Aorta (tissue), 5 donors: ENCODE results near the gene EXD3. TPM values are rescaled to one million over a fixed set of nuclear protein-coding genes. Genes with fewer than 3 reads are reported as not detected.

Source experiments
- ATAC-seq: fragments of 200-7000 bp; cut with Tn5 transposase; one replicate; pipeline ENCODE4 v1.9.1; 2022; ENCODE audit warnings: moderate library complexity; ENCODE audit not compliant: low FRiP score
- DNase-seq, 2 donors: peaks; one replicate each; pipeline ENCODE4 v3.0.0-alpha.2; 2020
- H3K27ac ChIP-seq, 2 donors: one replicate each; pipeline ENCODE4 v1.5.1; 2013; ENCODE audit warnings: low read length in 2 of 2, mild to moderate bottlenecking in 2 of 2, moderate library complexity in 2 of 2, control low read depth in 1 of 2, inconsistent platforms in 1 of 2, low read depth in 1 of 2
- H3K27me3 ChIP-seq, 2 donors: one replicate each; pipeline ENCODE4 v1.6.1; 2013; ENCODE audit warnings: control low read depth in 1 of 2, low read length in 1 of 2, mild to moderate bottlenecking in 1 of 2, moderate library complexity in 1 of 2; ENCODE audit not compliant: insufficient read depth in 2 of 2, control insufficient read depth in 1 of 2
- H3K36me3 ChIP-seq, 2 donors: one replicate each; pipeline ENCODE4 v1.6.1; 2013; ENCODE audit warnings: control low read depth in 1 of 2, low read length in 1 of 2, mild to moderate bottlenecking in 1 of 2; ENCODE audit not compliant: insufficient read depth in 2 of 2, control insufficient read depth in 1 of 2
- H3K4me1 ChIP-seq, 2 donors: one replicate each; pipeline ENCODE4 v1.6.1; 2013; ENCODE audit warnings: low read length in 2 of 2, control low read depth in 1 of 2, mild to moderate bottlenecking in 1 of 2, moderate library complexity in 1 of 2; ENCODE audit not compliant: insufficient read depth in 2 of 2, control insufficient read depth in 1 of 2
- H3K4me3 ChIP-seq, 2 donors: one replicate each; pipeline ENCODE4 v1.5.1; 2013; ENCODE audit warnings: low read length in 2 of 2, control low read depth in 1 of 2, mild to moderate bottlenecking in 1 of 2
- H3K9me3 ChIP-seq: one replicate; pipeline ENCODE4 v1.6.1; 2013; ENCODE audit warnings: mild to moderate bottlenecking, low read length; ENCODE audit not compliant: control insufficient read depth
- WGBS, 2 donors: extraction: QIAGEN DNeasy Blood & Tissue Kit; methylation state at CpG; one replicate each; pipeline ENCODE4 v1.1.7; 2013; 5-methylcytosine and 5-hydroxymethylcytosine counted together
- intact Hi-C, 2 donors: fragments of 100-400 bp; cut with DNase I; formaldehyde crosslinking; loops; one replicate each; pipeline versions ENCODE4 v1.14.2 to v1.15.0; 2022
- polyA plus RNA-seq, 2 donors: library from polyadenylated mRNA; stranded (reverse); fragments of 200-250 nt; gene quantifications; one replicate each; pipeline ENCODE4 v1.2.3, GENCODE V29; 2013
- total RNA-seq, 2 donors: library from RNA; stranded (reverse); fragmentation: NEBNext Ultra II Directional; extraction: Animal tissue kit (Norgen Biotek cat#: 25700); gene quantifications; one replicate each; pipeline ENCODE4 v1.2.1, GENCODE V29; 2021
- donor health status: healthy with polysubstance abuse.
- donor health status: Bipolar disorder and iron deficiency.
- donor health status: DM: no; HTN: no; CAD: no.
- donor health status: DM: no; HTN: no; CAD: no.
- donor health status: DM: yes; HTN: yes; CAD: no.

EXD3 gene
- total and polyA plus RNA-seq, 4 donors = 15.9 to 96.8 (median 30.0) TPM

GRCh38 chr9:137383784-137384756, 38.9 kb downstream of the EXD3 start:
- Histone ChIP-seq H3K27me3 (no peaks in the 10 kb centered on the region), H3K9me3 (no peaks in the 10 kb centered on the region), H3K36me3 (peaks cover 0 to 1% of the 10 kb centered on the region in 2 donors), H3K4me3 (no peak overlapping the region), H3K27ac (no peak overlapping the region), H3K4me1 (no peaks in the 10 kb centered on the region)
- ATAC-seq (no peak), DNase-seq (peak; percentile 33 to 34)
- whole genome bisulfite sequencing, 2 donors = 90% methylated on average over 38 to 39 of the region's 39 CpGs
- intact Hi-C loops = no loop called here

- Histone ChIP-seq H3K4me1 (no peaks in the 10 kb centered on the region), H3K4me3 (no peak overlapping the region), H3K9me3 (no peaks in the 10 kb centered on the region), H3K27ac (no peak overlapping the region), H3K27me3 (no peaks in the 10 kb centered on the region), H3K36me3 (peaks cover 0 to 1% of the 10 kb centered on the region in 2 donors)
- intact Hi-C loops = no loop called here
- ATAC-seq (no peak), DNase-seq (peak; percentile 30 to 72)
- 83 to 89% methylated on average over 24 to 27 of the region's 27 CpGs for WGBS, 2 donors
These were observed 39.7 kb downstream of the EXD3 start for GRCh38 chr9:137383081-137383783.

- ATAC-seq = peak; percentile 7
- Histone ChIP-seq H3K4me3 (no peak overlapping the region), H3K36me3 (peaks cover 0 to 1% of the 10 kb centered on the region in 2 donors), H3K27me3 (no peaks in the 10 kb centered on the region), H3K9me3 (no peaks in the 10 kb centered on the region), H3K4me1 (no peaks in the 10 kb centered on the region), H3K27ac (no peak overlapping the region)
- intact Hi-C loops = no loop called here
- WGBS, 2 donors = 86 to 88% methylated on average over 24 to 25 of the region's 25 CpGs
- peak; percentile 45 to 71 for DNase-seq
These were observed 40.4 kb downstream of the EXD3 start for GRCh38 chr9:137382444-137383080.

- ATAC-seq (no peak), DNase-seq (peak; percentile 34 to 70)
- Histone ChIP-seq H3K27me3 (no peaks in the 10 kb centered on the region), H3K36me3 (peaks cover 0 to 1% of the 10 kb centered on the region in 2 donors), H3K27ac (no peak overlapping the region), H3K4me1 (no peaks in the 10 kb centered on the region), H3K9me3 (no peaks in the 10 kb centered on the region), H3K4me3 (no peak overlapping the region)
- WGBS, 2 donors = 93 to 94% methylated on average over 52 to 53 of the region's 53 CpGs
- intact Hi-C loops = no loop called here
These were observed 41.2 kb downstream of the EXD3 start for GRCh38 chr9:137381501-137382443.

- DNase-seq = peak; percentile 19 to 55
These were observed 42.4 kb downstream of the EXD3 start for GRCh38 chr9:137380606-137381005.

GRCh38 chr9:137380171-137380570, 42.8 kb downstream of the EXD3 start:
- peaks cover 0 to 1% of the 10 kb centered on the region in 2 donors for H3K36me3 ChIP-seq
- no peaks in the 10 kb centered on the region for H3K27me3 ChIP-seq
- H3K4me1 ChIP-seq = no peaks in the 10 kb centered on the region

More at GRCh38 chr9:137380606-137381005, 42.4 kb downstream of the EXD3 start:
- no peak for ATAC-seq
- Histone ChIP-seq H3K4me1 (no peaks in the 10 kb centered on the region), H3K27ac (no peak overlapping the region), H3K4me3 (no peak overlapping the region), H3K36me3 (peaks cover 0 to 1% of the 10 kb centered on the region in 2 donors), H3K27me3 (no peaks in the 10 kb centered on the region), H3K9me3 (no peaks in the 10 kb centered on the region)
- intact Hi-C loops = no loop called here
- WGBS, 2 donors = 87 to 97% methylated on average over 4 to 7 of the region's 7 CpGs

GRCh38 chr9:137379761-137380161, 43.2 kb downstream of the EXD3 start:
- no peak overlapping the region for H3K27ac ChIP-seq
- no peaks in the 10 kb centered on the region for H3K27me3 ChIP-seq
- H3K36me3 ChIP-seq = no peaks in the 10 kb centered on the region
- WGBS, 2 donors = 86% methylated on average over 12 of the region's 12 CpGs
- H3K4me1 ChIP-seq = no peaks in the 10 kb centered on the region
- H3K9me3 ChIP-seq = no peaks in the 10 kb centered on the region
- peak; percentile 37 to 53 for DNase-seq
- no peak for ATAC-seq
- intact Hi-C loops = no loop called here
- no peak overlapping the region for H3K4me3 ChIP-seq

More at GRCh38 chr9:137380171-137380570, 42.8 kb downstream of the EXD3 start:
- no peak for ATAC-seq
- Histone ChIP-seq H3K9me3 (no peaks in the 10 kb centered on the region), H3K4me3 (no peak overlapping the region), H3K27ac (no peak overlapping the region)
- no peak for DNase-seq
- WGBS, 2 donors = 83 to 84% methylated on average over 7 to 16 of the region's 16 CpGs
- intact Hi-C loops = no loop called here
